ENCODE results near the gene CCL21.

- TF ChIP-seq, protein P1, sequence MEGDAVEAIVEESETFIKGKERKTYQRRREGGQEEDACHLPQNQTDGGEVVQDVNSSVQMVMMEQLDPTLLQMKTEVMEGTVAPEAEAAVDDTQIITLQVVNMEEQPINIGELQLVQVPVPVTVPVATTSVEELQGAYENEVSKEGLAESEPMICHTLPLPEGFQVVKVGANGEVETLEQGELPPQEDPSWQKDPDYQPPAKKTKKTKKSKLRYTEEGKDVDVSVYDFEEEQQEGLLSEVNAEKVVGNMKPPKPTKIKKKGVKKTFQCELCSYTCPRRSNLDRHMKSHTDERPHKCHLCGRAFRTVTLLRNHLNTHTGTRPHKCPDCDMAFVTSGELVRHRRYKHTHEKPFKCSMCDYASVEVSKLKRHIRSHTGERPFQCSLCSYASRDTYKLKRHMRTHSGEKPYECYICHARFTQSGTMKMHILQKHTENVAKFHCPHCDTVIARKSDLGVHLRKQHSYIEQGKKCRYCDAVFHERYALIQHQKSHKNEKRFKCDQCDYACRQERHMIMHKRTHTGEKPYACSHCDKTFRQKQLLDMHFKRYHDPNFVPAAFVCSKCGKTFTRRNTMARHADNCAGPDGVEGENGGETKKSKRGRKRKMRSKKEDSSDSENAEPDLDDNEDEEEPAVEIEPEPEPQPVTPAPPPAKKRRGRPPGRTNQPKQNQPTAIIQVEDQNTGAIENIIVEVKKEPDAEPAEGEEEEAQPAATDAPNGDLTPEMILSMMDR (IDR thresholded peaks at IDR 0.05), result no peak
- no peak for TF ChIP-seq POLR2A (IDR thresholded peaks at IDR 0.05)
Observed at GRCh38 chr9:34719021-34719768, 9.3 kb upstream of the CCL21 start.
